T47D (cell line): ENCODE results near the gene MINK1.
A peak's percentile ranks its signal among the peaks of the same experiment; 100 is the strongest.
"Not testable (repeated sequence)": the region's sequence is repeated elsewhere in the genome, so short reads cannot be mapped to it uniquely, and the experiment has no call there.

Source experiments
- DNase-seq, 2 experiments: peaks; one replicate each; pipeline versions ENCODE4 v3.0.0 to v3.0.0-alpha.2; 2011 to 2012; ENCODE audit warnings: low read depth in 1 of 2, low spot score in 1 of 2
- JUND ChIP-seq: IDR thresholded peaks from 2 replicates; pipeline ENCODE4 v1.6.1; 2012; ENCODE audit warnings: low read depth
- in situ Hi-C: cut with HindIII; loops from 2 replicates; pipeline ENCODE4 v1.10.0; 2016; ENCODE audit warnings: low sequenced_read_pairs, low pct_unique_long_range_greater_than_20kb

Gene MINK1

DNA sequence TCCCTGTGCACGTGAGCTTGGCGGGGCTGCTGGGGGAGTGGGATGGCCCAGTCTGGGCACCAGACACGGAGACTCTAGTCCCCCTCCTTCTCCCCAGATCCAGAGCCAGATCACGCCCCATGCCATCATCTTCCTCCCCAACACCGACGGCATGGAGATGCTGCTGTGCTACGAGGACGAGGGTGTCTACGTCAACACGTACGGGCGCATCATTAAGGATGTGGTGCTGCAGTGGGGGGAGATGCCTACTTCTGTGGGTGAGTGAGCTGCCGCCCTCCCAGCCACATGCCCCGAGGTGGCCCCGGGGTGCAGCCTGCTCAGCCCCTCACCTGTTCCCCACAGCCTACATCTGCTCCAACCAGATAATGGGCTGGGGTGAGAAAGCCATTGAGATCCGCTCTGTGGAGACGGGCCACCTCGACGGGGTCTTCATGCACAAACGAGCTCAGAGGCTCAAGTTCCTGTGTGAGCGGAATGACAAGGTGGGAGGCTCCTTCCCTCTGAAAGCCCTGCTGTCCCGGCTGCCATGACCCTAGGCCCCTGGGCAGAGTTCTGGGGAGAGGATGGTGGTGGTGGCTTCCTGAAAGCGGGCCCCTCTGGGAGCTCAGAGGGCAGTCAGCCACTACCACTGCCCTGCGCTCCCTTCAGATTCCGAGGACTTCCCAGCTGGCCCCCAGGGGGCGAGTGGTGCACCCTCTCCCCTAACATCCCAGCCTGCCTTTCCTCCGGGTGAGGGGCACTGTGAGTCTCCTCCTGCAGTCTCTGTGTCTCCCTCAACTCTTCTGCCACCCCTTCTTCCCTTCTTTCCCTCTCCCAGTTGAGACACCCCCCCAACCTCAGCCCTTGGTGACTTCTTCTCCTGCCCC is 63.4 kb downstream of the MINK1 start:
- no peak for DNase-seq
- in situ Hi-C loops, result no loop called here
- TF ChIP-seq JUND, result no peak

DNA sequence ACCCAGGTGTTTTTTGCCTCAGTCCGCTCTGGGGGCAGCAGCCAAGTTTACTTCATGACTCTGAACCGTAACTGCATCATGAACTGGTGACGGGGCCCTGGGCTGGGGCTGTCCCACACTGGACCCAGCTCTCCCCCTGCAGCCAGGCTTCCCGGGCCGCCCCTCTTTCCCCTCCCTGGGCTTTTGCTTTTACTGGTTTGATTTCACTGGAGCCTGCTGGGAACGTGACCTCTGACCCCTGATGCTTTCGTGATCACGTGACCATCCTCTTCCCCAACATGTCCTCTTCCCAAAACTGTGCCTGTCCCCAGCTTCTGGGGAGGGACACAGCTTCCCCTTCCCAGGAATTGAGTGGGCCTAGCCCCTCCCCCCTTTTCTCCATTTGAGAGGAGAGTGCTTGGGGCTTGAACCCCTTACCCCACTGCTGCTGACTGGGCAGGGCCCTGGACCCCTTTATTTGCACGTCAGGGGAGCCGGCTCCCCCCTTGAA is 64.1 kb downstream of the MINK1 start:
- in situ Hi-C loops, result no loop called here
- TF ChIP-seq JUND, result no peak
- DNase-seq, result no peak

DNA sequence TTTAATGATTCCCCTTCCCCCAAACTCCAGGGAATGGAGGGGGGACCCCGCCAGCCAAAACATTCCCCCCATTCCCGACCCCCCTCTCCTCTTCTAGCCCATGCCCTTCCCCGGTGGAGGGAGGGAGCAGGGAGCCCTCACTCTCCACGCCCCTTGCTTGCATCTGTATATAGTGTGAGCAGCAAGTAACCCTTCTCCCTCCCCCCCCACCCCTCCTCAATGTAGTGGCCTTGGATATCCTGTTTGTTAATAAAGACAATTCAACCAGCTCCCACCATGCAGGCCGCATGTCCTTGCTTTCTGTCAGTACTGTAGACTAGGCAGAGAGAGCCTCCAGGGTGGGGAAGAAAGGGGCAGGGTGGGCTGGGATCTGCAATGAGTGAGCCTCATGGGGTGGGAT is 64.6 kb downstream of the MINK1 start:
- in situ Hi-C loops, result no loop called here
- DNase-seq, result no peak
- no peak for TF ChIP-seq JUND

DNA sequence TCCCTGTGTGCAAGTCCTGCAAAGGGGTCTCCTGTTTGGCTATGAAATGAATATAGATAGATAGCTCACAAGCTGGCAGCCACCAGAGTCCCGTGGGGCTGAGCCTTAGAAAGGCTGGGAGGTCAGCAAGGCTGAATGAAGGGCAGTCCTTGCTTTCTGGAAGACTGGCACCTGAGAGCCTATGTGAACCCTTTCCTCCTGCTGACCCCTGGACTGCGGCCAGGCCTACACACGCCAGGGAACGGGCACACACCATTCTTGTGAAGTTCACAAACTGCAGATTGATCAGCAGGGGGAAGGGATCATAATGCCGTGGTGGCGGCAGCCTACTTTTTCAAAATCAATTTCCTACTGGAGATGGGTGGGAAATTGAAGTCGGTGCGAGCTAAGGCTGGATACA is 65.2 kb downstream of the MINK1 start:
- DNase-seq, result no peak
- TF ChIP-seq JUND, result no peak
- in situ Hi-C loops, result no loop called here

DNA sequence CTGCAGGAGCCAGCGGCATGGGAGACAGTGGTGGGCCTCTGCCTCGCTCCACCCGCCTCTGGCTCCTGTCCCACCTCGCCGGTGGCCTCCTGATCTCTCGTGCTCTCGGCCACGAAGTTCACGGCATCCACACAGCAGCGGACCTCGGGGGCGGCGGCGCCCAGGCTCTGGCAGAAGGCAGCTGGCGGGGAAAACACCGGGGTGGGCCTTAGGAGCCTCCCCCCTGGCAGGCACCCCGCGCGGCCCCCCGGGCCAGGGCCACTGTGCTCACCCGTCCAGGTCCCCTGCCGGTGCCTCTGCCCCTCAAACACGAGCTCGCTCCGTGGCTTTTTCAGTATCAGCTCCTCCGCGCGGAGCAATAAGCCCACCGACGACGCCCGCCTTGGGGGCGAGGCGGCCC is 65.8 kb downstream of the MINK1 start:
- DNase-seq, result no peak
- in situ Hi-C loops, result no loop called here
- TF ChIP-seq JUND, result no peak

DNA sequence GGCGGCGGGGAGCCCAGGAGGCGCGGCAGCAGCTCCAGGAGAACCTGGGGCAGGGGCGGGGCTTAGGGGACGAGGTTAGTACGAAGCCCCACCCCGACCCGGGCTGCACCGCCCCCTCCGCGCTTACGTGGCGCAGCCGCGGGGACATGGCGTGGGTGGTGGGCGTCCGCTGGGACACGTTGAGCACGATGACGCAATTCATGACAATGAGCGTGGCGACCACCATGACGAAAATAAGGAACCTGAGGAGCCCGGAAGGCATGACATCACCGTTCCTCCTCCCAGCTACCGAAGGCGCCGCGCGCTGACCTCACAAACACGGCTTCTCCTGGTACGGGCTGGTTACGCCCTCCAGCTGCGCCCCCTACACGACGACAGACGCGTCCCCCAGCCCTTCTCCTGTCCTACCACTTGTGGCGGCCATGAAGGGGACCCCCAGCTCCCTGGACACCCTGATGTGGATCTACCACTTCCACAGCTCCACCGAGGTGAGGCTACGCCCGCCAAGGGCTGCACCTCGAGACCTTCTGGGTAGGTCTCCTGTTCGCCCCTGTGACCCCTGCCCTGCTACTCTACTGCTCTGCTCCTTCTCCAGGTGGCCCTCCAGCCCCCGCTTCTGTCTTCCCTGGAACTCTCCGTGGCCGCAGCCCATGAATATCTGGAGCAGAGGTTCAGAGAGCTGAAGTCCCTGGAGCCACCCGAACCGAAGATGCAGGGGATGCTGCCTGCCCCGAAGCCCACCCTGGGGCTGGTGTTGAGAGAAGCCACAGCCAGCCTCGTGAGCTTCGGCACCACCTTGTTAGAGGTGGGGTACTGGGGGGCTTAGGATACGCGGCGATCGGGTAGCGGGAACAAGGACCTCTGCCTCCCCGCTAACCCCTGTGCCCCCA is 66.4 kb downstream of the MINK1 start, which contains the start of gene C17orf107:
C17orf107 (plus strand) TSS at position 196 of the 890 bp plus-strand sequence; CDS start at position 423, 227 bp downstream.
- TF ChIP-seq JUND, result no peak
- in situ Hi-C loops, result no loop called here
- DNase-seq, result no peak

DNA sequence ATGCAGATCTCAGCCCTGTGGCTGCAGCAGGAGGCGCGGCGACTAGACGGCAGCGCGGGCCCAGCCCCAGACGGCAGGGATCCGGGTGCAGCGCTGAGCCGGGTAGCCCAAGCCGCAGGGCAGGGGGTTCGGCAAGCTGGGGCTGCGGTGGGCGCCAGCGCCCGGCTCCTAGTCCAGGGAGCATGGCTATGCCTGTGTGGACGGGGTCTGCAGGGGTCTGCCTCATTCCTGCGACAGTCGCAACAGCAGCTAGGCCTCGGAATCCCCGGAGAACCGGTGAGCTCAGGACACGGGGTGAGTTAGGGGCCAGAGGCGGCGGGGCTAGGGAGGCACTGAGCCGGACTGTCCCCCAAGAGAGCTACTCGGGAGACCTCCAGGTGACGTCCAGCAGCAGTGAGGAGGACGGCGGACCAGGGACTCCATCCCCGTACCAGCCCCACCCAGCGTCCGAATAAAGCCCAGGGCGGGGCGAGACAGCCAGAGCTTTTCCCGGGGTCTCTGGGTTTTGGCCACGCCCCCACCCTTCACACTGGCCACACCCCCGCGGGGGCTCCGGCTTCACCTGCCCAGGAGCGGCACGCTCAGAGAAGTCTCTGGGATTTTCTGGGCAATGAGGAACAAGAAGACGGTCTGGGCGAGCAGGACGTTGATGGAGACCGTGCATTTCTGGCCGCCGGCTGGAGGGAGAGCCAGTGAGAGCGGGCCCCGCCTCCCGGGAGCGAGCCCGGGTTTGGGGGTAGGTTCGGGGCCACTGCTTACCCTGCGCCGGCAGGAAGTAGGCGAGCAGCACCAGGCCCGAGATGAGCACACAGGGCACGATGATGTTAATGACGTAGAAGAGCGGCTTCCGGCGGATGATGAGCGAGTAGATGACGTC is 67.3 kb downstream of the MINK1 start:
- no peak for DNase-seq

DNA sequence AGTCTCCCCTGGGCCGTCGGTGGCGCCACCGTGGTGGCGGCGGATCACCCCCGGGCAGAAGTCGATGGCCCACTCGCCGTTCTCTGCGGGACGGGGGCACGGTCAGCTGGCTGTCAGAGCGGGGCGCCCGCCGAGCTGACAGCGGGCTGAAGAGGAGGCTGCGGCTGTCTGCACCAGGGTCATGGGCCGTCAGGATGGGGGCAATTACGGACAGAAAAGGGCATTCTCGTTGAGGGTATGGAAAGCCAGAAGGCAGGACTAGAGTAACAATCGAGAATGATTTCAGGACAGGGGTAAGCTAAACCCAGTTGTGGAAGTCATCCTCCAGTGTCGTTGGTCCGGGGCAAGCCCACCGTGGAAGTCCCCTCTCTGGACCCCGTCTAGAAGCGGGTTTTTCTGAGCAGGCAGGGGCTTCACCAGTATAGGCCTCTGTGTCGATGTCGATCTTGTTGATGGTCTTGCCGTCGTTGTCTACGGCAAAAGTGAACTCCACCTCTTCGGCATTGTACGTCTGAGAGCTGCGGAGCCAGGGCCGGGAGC is 68.0 kb downstream of the MINK1 start:
- DNase-seq, result no peak
- no peak for TF ChIP-seq JUND
- in situ Hi-C loops, result no loop called here

More for the DNA sequence above, 67.3 kb downstream of the MINK1 start:
- TF ChIP-seq JUND, result no peak
- in situ Hi-C loops, result no loop called here

DNA sequence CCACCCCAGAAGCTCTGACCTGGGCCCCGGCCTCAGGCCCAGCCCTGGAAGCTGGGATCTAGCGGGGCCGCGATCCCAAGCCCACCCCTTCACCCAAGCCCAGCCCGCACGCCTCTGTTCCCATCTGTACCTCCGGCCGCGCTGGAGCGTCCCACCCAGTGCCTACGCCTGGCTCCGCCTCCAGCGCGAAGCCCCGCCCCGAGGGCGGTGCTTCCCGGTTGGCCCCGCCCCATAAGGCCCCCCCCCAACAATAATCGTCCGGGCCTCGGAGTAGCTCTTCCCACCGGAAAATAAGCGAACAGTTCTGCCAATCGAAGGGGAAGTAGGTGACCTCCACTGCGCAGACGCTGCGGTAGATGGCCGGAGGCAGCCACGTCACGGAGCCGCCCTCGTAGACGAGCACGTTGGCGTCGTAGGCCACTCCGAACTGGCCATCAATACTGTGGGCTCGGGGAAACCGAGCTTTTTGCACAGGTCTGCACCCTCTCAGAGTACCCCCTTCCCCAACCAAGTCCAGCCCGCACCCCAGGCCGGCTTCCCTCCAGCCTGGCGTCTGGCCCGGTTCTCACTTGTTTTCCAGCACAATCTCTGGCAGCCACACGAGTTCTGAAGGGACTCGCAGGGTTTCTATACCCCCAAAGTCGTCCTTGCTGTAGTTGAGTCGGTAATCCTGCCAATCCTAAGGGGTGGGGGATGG is 68.7 kb downstream of the MINK1 start:
- no peak for DNase-seq
- TF ChIP-seq JUND, result no peak
- in situ Hi-C loops, result no loop called here

DNA sequence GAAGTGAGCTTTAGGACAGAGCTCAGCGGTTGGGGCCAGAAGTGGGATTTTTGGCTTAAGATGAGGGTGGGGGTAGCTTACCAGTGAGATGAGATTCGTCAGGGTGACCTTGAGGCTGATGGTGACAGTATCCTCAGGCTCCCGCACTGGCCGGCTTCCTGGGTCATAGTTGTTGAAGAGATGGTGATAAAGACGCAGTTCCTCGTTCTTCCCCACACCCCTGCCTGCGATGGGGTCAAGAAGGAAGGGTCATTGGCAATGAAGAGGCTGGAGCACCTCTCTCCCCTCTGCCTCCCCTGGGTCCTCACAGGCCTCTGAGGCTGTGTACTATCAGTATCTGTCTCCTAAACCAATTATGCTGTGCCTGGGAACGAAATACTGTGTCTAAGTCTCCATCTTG is 69.4 kb downstream of the MINK1 start:
- DNase-seq, result no peak
- in situ Hi-C loops, result no loop called here

DNA sequence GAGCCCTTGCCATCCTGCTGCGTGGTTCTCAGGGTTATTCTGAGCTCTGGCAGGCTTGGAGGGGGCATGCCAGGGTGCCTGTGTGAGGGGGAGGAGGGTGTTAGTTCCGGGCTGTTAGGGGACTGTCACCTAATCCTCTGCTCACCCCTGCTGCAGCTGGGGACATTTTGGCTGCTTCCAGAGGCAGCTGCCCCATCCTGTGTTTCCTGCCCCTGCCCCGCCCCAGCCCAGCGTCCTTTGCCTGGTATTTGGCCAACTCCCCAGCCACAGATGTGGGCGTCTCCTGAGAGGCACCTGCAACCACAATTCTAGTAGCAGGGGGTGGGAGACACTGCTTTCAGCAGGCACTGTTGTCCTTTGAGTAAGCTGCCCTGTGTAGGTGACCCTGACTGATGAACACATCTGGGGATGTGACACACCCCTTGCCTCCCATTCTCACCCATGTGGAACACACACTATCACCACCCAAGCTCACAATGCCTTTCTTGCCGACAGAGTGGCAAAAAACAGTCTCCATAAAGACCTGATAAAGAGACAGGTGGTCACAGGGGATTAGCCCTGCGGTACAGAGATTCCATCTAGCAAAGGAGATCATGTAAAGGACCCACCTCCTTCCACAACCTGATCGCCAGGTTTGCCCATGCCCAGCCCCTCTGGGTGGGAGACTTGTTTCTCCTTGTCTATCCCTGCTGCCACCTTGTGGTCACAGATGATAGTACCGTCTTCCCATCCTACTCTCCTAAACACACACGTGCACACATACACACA is 70.1 kb downstream of the MINK1 start, which contains the start of gene CHRNE:
CHRNE (minus strand) TSS at position 48 of the 768 bp plus-strand sequence; CDS start at position 13, 35 bp downstream.
- in situ Hi-C loops, result no loop called here
- peak in 1 of 2 experiments; percentile 82 for DNase-seq
- no peak for TF ChIP-seq JUND

More for the DNA sequence above, 69.4 kb downstream of the MINK1 start:
- no peak for TF ChIP-seq JUND

DNA sequence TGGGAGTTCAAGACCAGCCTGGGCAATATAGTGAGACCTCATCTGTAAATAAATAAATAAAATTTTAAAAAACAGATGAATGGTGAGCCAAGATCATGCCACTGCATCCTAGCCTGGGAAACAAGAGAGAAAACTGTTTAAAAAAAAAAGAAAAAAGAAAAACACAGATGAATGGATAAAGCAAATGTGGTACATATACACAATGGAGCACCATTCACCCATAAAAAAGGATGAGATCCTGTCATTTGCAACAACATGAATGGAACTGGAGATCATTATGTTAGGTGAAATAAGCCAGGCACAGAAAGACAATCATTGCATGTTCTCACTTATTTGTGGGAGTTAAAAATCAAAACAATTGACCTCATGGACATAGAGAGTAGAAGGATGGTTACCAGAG is 73.5 kb downstream of the MINK1 start:
- in situ Hi-C loops, result not testable (repeated sequence)

More for the DNA sequence above, 73.5 kb downstream of the MINK1 start:
- not testable (repeated sequence) for DNase-seq
